Liver (tissue), 9 donors: ENCODE data around the gene NHERF2. TPM values are rescaled to one million over a fixed set of nuclear protein-coding genes. Genes with fewer than 3 reads are reported as not detected.

Experiments used
- DNase-seq: peaks from one replicate; pipeline ENCODE4 v3.0.0-alpha.2; 2017; ENCODE audit warnings: low spot score
- H3K27ac ChIP-seq, 2 donors: one replicate each; pipeline ENCODE4 v1.7.0; 2013; ENCODE audit warnings: inconsistent platforms in 2 of 2, low read length in 2 of 2, control low read depth in 1 of 2, low read depth in 1 of 2, mild to moderate bottlenecking in 1 of 2
- H3K27me3 ChIP-seq, 4 donors: one replicate each; pipeline versions ENCODE4 v1.6.1 to v1.7.0; 2013; ENCODE audit warnings: low read length in 3 of 4, inconsistent platforms in 1 of 4, mild to moderate bottlenecking in 1 of 4, moderate library complexity in 1 of 4; ENCODE audit not compliant: control insufficient read depth in 4 of 4, insufficient read depth in 4 of 4
- H3K36me3 ChIP-seq, 4 donors: one replicate each; pipeline versions ENCODE4 v1.6.1 to v1.7.0; 2013; ENCODE audit warnings: low read length in 3 of 4, mild to moderate bottlenecking in 3 of 4, low read depth in 1 of 4, moderate library complexity in 1 of 4; ENCODE audit not compliant: control insufficient read depth in 4 of 4, insufficient read depth in 3 of 4
- H3K4me1 ChIP-seq, 4 donors: one replicate each; pipeline versions ENCODE4 v1.6.1 to v1.7.0; 2013; ENCODE audit warnings: low read length in 3 of 4, mild to moderate bottlenecking in 3 of 4, moderate library complexity in 1 of 4; ENCODE audit not compliant: control insufficient read depth in 4 of 4, insufficient read depth in 4 of 4
- H3K4me3 ChIP-seq, 3 donors: one replicate each; pipeline versions ENCODE4 v1.6.1 to v1.7.0; 2013; ENCODE audit warnings: low read length in 3 of 3, control low read depth in 1 of 3, low read depth in 1 of 3, mild to moderate bottlenecking in 1 of 3
- H3K9ac ChIP-seq, 2 donors: one replicate each; pipeline ENCODE4 v1.7.0; 2013; ENCODE audit warnings: low read length in 2 of 2, mild to moderate bottlenecking in 2 of 2, moderate library complexity in 2 of 2, control low read depth in 1 of 2, low read depth in 1 of 2
- H3K9me3 ChIP-seq, 4 donors: one replicate each; pipeline versions ENCODE4 v1.6.1 to v1.7.0; 2013; ENCODE audit warnings: low read length in 3 of 4; ENCODE audit not compliant: control insufficient read depth in 4 of 4
- ATF3 ChIP-seq: IDR thresholded peaks from 2 replicates; pipeline ENCODE4 v1.6.1; 2016; ENCODE audit warnings: antibody characterized with exemption
- CTCF ChIP-seq: fragments of 150-350 bp; IDR thresholded peaks from 2 replicates; pipeline ENCODE4 v1.5.1; 2017; ENCODE audit warnings: improper control_type of control experiment, low read depth, low read length; ENCODE audit not compliant: missing input control
- FOXA1 ChIP-seq: IDR thresholded peaks from 2 replicates; pipeline ENCODE4 v1.6.1; 2016; ENCODE audit warnings: antibody characterized with exemption
- FOXA2 ChIP-seq: IDR thresholded peaks from 2 replicates; pipeline ENCODE4 v1.6.1; 2016; ENCODE audit warnings: antibody characterized with exemption
- GABPA ChIP-seq, 2 donors: IDR thresholded peaks in 1 of 2; conservative IDR thresholded peaks in 1 of 2; 2 replicates each; pipeline ENCODE4 v1.6.1; 2016; ENCODE audit warnings: antibody characterized with exemption in 2 of 2, mild to moderate bottlenecking in 1 of 2, moderate library complexity in 1 of 2
- HNF4A ChIP-seq, 2 donors: conservative IDR thresholded peaks; 2 replicates each; pipeline ENCODE4 v1.6.1; 2016; ENCODE audit warnings: antibody characterized with exemption in 2 of 2, mild to moderate bottlenecking in 2 of 2
- HNF4G ChIP-seq: IDR thresholded peaks from 2 replicates; pipeline ENCODE4 v1.6.1; 2016; ENCODE audit warnings: antibody characterized with exemption
- JUND ChIP-seq, 2 donors: IDR thresholded peaks; 2 replicates each; pipeline ENCODE4 v1.6.1; 2016; ENCODE audit warnings: antibody characterized with exemption in 2 of 2
- MAX ChIP-seq: IDR thresholded peaks from 2 replicates; pipeline ENCODE4 v1.6.1; 2016; ENCODE audit warnings: antibody characterized with exemption
- NR2F2 ChIP-seq: IDR thresholded peaks from 2 replicates; pipeline ENCODE4 v1.6.1; 2016; ENCODE audit warnings: antibody characterized with exemption
- RAD21 ChIP-seq, 2 donors: IDR thresholded peaks; 2 replicates each; pipeline ENCODE4 v1.6.1; 2016; ENCODE audit warnings: antibody characterized with exemption in 2 of 2, mild to moderate bottlenecking in 2 of 2
- REST ChIP-seq: IDR thresholded peaks from 2 replicates; pipeline ENCODE4 v1.6.1; 2016; ENCODE audit warnings: antibody characterized with exemption, mild to moderate bottlenecking
- RXRA ChIP-seq, 2 donors: IDR thresholded peaks; 2 replicates each; pipeline ENCODE4 v1.6.1; 2017 to 2018; ENCODE audit warnings: antibody characterized with exemption in 2 of 2, mild to moderate bottlenecking in 1 of 2
- SP1 ChIP-seq: IDR thresholded peaks from 2 replicates; pipeline ENCODE4 v1.6.1; 2018; ENCODE audit warnings: antibody characterized with exemption, mild to moderate bottlenecking
- TAF1 ChIP-seq: conservative IDR thresholded peaks from 2 replicates; pipeline ENCODE4 v1.6.1; 2016; ENCODE audit warnings: antibody characterized with exemption, mild to moderate bottlenecking
- YY1 ChIP-seq: IDR thresholded peaks from 2 replicates; pipeline ENCODE4 v1.6.1; 2016; ENCODE audit warnings: antibody characterized with exemption, mild to moderate bottlenecking
- ZBTB33 ChIP-seq: IDR thresholded peaks from 2 replicates; pipeline ENCODE4 v1.6.1; 2016; ENCODE audit warnings: antibody characterized with exemption
- WGBS: extraction: QIAGEN DNeasy Blood & Tissue Kit; methylation state at CpG from one replicate; pipeline ENCODE4 v1.1.7; 2013; 5-methylcytosine and 5-hydroxymethylcytosine counted together
- polyA plus RNA-seq, 2 donors: library from polyadenylated mRNA; stranded (reverse) in 1 of 2; unstranded in 1 of 2; fragments of 200-250 nt in 1 of 2; fragments of >200 nt in 1 of 2; fragmentation: Nextera tagmentation in 1 of 2; extraction: Ambion mirVana in 1 of 2; gene quantifications; one replicate each; pipeline versions ENCODE4 v1.2.1 to v1.2.3, GENCODE V29; 2013 to 2015
- total RNA-seq, 2 donors: library from RNA; depleted of rRNA; stranded (reverse); fragments of >200 nt; gene quantifications; one replicate each; pipeline ENCODE4 v1.2.3, GENCODE V29; 2014
- donor health status: healthy.
- donor health status: healthy.
- donor health status: healthy.
- donor health status: healthy.
- donor health status: healthy.

NHERF2 gene
- total and polyA plus RNA-seq, 4 donors: 36.6 to 205 (median 74.1) TPM

- H3K36me3 ChIP-seq: peaks cover 19 to 56% (median 25%) of the 10 kb centered on the region in 4 donors
- 95% methylated on average over 47 of the region's 47 CpGs for WGBS
- no peaks in the 10 kb centered on the region for H3K9me3 ChIP-seq
- H3K4me3 ChIP-seq: no peak overlapping the region
- H3K27ac ChIP-seq: no peak overlapping the region
- H3K4me1 ChIP-seq: peaks cover 29 to 43% (median 34%) of the 10 kb centered on the region in 4 donors
- no peak overlapping the region for H3K9ac ChIP-seq
- no peak for DNase-seq
- TF ChIP-seq TAF1: no peak
- no peak for TF ChIP-seq HNF4A (conservative IDR thresholded peaks at IDR 0.05)
- no peak for TF ChIP-seq REST
- TF ChIP-seq FOXA2: no peak
- TF ChIP-seq ATF3: no peak
- TF ChIP-seq GABPA (IDR thresholded peaks at IDR 0.05 in 1 of 2, conservative IDR thresholded peaks at IDR 0.05 in 1 of 2): no peak
- no peak for TF ChIP-seq FOXA1
- no peak for TF ChIP-seq SP1
- no peak for TF ChIP-seq YY1
- no peak for TF ChIP-seq MAX
- no peak for TF ChIP-seq CTCF
- no peak for TF ChIP-seq RAD21 (IDR thresholded peaks at IDR 0.05)
- no peak for TF ChIP-seq HNF4G
- no peak for TF ChIP-seq ZBTB33
- TF ChIP-seq JUND (IDR thresholded peaks at IDR 0.05): no peak
- TF ChIP-seq RXRA (IDR thresholded peaks at IDR 0.05): no peak
- no peak for TF ChIP-seq NR2F2
- no peaks in the 10 kb centered on the region for H3K27me3 ChIP-seq
Measured at GRCh38 chr16:2002406-2003230, 24.1 kb upstream of the NHERF2 start.
